Skeletal muscle tissue (tissue), 4 donors: Measurements from ENCODE around the gene TMEM100. TPM values are rescaled to one million over a fixed set of nuclear protein-coding genes. Genes with fewer than 3 reads are reported as not detected.

Experiments used
- H3K27ac ChIP-seq: one replicate; pipeline ENCODE4 v1.7.0; 2013; ENCODE audit warnings: mild to moderate bottlenecking, low read depth, low read length, inconsistent platforms
- H3K27me3 ChIP-seq, 3 donors: one replicate each; pipeline ENCODE4 v1.7.0; 2013; ENCODE audit warnings: low read length in 3 of 3; ENCODE audit not compliant: control insufficient read depth in 3 of 3, insufficient read depth in 3 of 3
- H3K36me3 ChIP-seq, 3 donors: one replicate each; pipeline ENCODE4 v1.7.0; 2013; ENCODE audit warnings: low read length in 3 of 3; ENCODE audit not compliant: control insufficient read depth in 3 of 3, insufficient read depth in 3 of 3
- H3K4me1 ChIP-seq, 3 donors: one replicate each; pipeline ENCODE4 v1.7.0; 2013; ENCODE audit warnings: low read length in 3 of 3, mild to moderate bottlenecking in 3 of 3; ENCODE audit not compliant: control insufficient read depth in 3 of 3, insufficient read depth in 3 of 3
- H3K4me3 ChIP-seq, 3 donors: one replicate each; pipeline ENCODE4 v1.7.0; 2013; ENCODE audit warnings: low read length in 3 of 3
- H3K9ac ChIP-seq, 3 donors: one replicate each; pipeline ENCODE4 v1.7.0; 2013; ENCODE audit warnings: low read length in 3 of 3, mild to moderate bottlenecking in 3 of 3, moderate library complexity in 2 of 3, low read depth in 1 of 3
- H3K9me3 ChIP-seq, 3 donors: one replicate each; pipeline ENCODE4 v1.7.0; 2013; ENCODE audit warnings: low read length in 3 of 3; ENCODE audit not compliant: control insufficient read depth in 3 of 3
- total RNA-seq: library from RNA; depleted of rRNA; stranded (reverse); fragments of >200 nt; gene quantifications from one replicate; pipeline ENCODE4 v1.2.3, GENCODE V29; 2014
- donor health status: Osteomylitis.

Gene TMEM100
- total RNA-seq, 1 donor from 2014 or later, result 6.3 TPM

GRCh38 chr17:55708175-55708974 lies 14.3 kb downstream of the TMEM100 start:
- peaks cover 12 to 37% (median 30%) of the 10 kb centered on the region in 3 donors for H3K4me1 ChIP-seq
- no peaks in the 10 kb centered on the region for H3K27me3 ChIP-seq
- H3K4me3 ChIP-seq, result no peak overlapping the region
- H3K9ac ChIP-seq, result no peak overlapping the region
- H3K36me3 ChIP-seq, result no peaks in the 10 kb centered on the region
- H3K9me3 ChIP-seq, result no peaks in the 10 kb centered on the region
- no peak overlapping the region for H3K27ac ChIP-seq

GRCh38 chr17:55706808-55707773 lies 15.6 kb downstream of the TMEM100 start:
- Histone ChIP-seq H3K9ac (no peak overlapping the region), H3K27ac (no peak overlapping the region), H3K4me1 (peaks cover 12 to 37% (median 30%) of the 10 kb centered on the region in 3 donors), H3K27me3 (no peaks in the 10 kb centered on the region), H3K36me3 (no peaks in the 10 kb centered on the region), H3K9me3 (no peaks in the 10 kb centered on the region), H3K4me3 (peak overlapping the region in 1 of 3 donors; percentile 15)

- no peak overlapping the region for H3K27ac ChIP-seq
Observed at GRCh38 chr17:55705847-55706246, 16.8 kb downstream of the TMEM100 start.

GRCh38 chr17:55704401-55704800 lies 18.3 kb downstream of the TMEM100 start:
- no peak overlapping the region for H3K9ac ChIP-seq
- no peaks in the 10 kb centered on the region for H3K9me3 ChIP-seq
- no peaks in the 10 kb centered on the region for H3K36me3 ChIP-seq
- H3K4me1 ChIP-seq, result peaks cover 3 to 16% (median 15%) of the 10 kb centered on the region in 3 donors
- no peak overlapping the region for H3K27ac ChIP-seq
- no peak overlapping the region for H3K4me3 ChIP-seq
- no peaks in the 10 kb centered on the region for H3K27me3 ChIP-seq

More at GRCh38 chr17:55705847-55706246, 16.8 kb downstream of the TMEM100 start:
- Histone ChIP-seq H3K9me3 (no peaks in the 10 kb centered on the region), H3K9ac (no peak overlapping the region), H3K4me1 (peaks cover 11 to 30% (median 23%) of the 10 kb centered on the region in 3 donors), H3K36me3 (no peaks in the 10 kb centered on the region), H3K4me3 (no peak overlapping the region), H3K27me3 (no peaks in the 10 kb centered on the region)

- H3K4me1 ChIP-seq, result peaks cover 1 to 5% (median 5%) of the 10 kb centered on the region in 3 donors
- H3K9ac ChIP-seq, result no peak overlapping the region
- H3K4me3 ChIP-seq, result no peak overlapping the region
- H3K27ac ChIP-seq, result no peak overlapping the region
- H3K27me3 ChIP-seq, result no peaks in the 10 kb centered on the region
- H3K36me3 ChIP-seq, result no peaks in the 10 kb centered on the region
- H3K9me3 ChIP-seq, result no peaks in the 10 kb centered on the region
Observed at GRCh38 chr17:55702150-55702549, 20.5 kb downstream of the TMEM100 start.

- Histone ChIP-seq H3K27me3 (no peaks in the 10 kb centered on the region), H3K9me3 (no peaks in the 10 kb centered on the region), H3K36me3 (no peaks in the 10 kb centered on the region), H3K27ac (no peak overlapping the region), H3K4me3 (no peak overlapping the region), H3K4me1 (peaks cover 0 to 2% (median 0%) of the 10 kb centered on the region in 3 donors), H3K9ac (no peak overlapping the region)
Observed at GRCh38 chr17:55699181-55699860, 23.3 kb downstream of the TMEM100 start.

- Histone ChIP-seq H3K27me3 (no peaks in the 10 kb centered on the region), H3K27ac (no peak overlapping the region), H3K36me3 (no peaks in the 10 kb centered on the region), H3K4me3 (no peak overlapping the region), H3K4me1 (peaks cover 2 to 3% (median 2%) of the 10 kb centered on the region in 3 donors), H3K9ac (no peak overlapping the region), H3K9me3 (no peaks in the 10 kb centered on the region)
Observed at GRCh38 chr17:55694286-55694910, 28.3 kb downstream of the TMEM100 start.

- H3K9me3 ChIP-seq, result no peaks in the 10 kb centered on the region
- no peaks in the 10 kb centered on the region for H3K27me3 ChIP-seq
- H3K27ac ChIP-seq, result no peak overlapping the region
- H3K4me3 ChIP-seq, result no peak overlapping the region
- peaks cover 2 to 3% (median 2%) of the 10 kb centered on the region in 3 donors for H3K4me1 ChIP-seq
- no peaks in the 10 kb centered on the region for H3K36me3 ChIP-seq
- no peak overlapping the region for H3K9ac ChIP-seq
Observed at GRCh38 chr17:55693254-55694216, 29.1 kb downstream of the TMEM100 start.
